Liver (tissue), 9 donors: ENCODE measurements around the gene BRD9. TPM values are rescaled to one million over a fixed set of nuclear protein-coding genes. Genes with fewer than 3 reads are reported as not detected.

Experiments used
- DNase-seq: peaks from one replicate; pipeline ENCODE4 v3.0.0-alpha.2; 2017; ENCODE audit warnings: low spot score
- H3K27ac ChIP-seq, 2 donors: one replicate each; pipeline ENCODE4 v1.7.0; 2013; ENCODE audit warnings: inconsistent platforms in 2 of 2, low read length in 2 of 2, control low read depth in 1 of 2, low read depth in 1 of 2, mild to moderate bottlenecking in 1 of 2
- H3K27me3 ChIP-seq, 4 donors: one replicate each; pipeline versions ENCODE4 v1.6.1 to v1.7.0; 2013; ENCODE audit warnings: low read length in 3 of 4, inconsistent platforms in 1 of 4, mild to moderate bottlenecking in 1 of 4, moderate library complexity in 1 of 4; ENCODE audit not compliant: control insufficient read depth in 4 of 4, insufficient read depth in 4 of 4
- H3K36me3 ChIP-seq, 4 donors: one replicate each; pipeline versions ENCODE4 v1.6.1 to v1.7.0; 2013; ENCODE audit warnings: low read length in 3 of 4, mild to moderate bottlenecking in 3 of 4, low read depth in 1 of 4, moderate library complexity in 1 of 4; ENCODE audit not compliant: control insufficient read depth in 4 of 4, insufficient read depth in 3 of 4
- H3K4me1 ChIP-seq, 4 donors: one replicate each; pipeline versions ENCODE4 v1.6.1 to v1.7.0; 2013; ENCODE audit warnings: low read length in 3 of 4, mild to moderate bottlenecking in 3 of 4, moderate library complexity in 1 of 4; ENCODE audit not compliant: control insufficient read depth in 4 of 4, insufficient read depth in 4 of 4
- H3K4me3 ChIP-seq, 3 donors: one replicate each; pipeline versions ENCODE4 v1.6.1 to v1.7.0; 2013; ENCODE audit warnings: low read length in 3 of 3, control low read depth in 1 of 3, low read depth in 1 of 3, mild to moderate bottlenecking in 1 of 3
- H3K9ac ChIP-seq, 2 donors: one replicate each; pipeline ENCODE4 v1.7.0; 2013; ENCODE audit warnings: low read length in 2 of 2, mild to moderate bottlenecking in 2 of 2, moderate library complexity in 2 of 2, control low read depth in 1 of 2, low read depth in 1 of 2
- H3K9me3 ChIP-seq, 4 donors: one replicate each; pipeline versions ENCODE4 v1.6.1 to v1.7.0; 2013; ENCODE audit warnings: low read length in 3 of 4; ENCODE audit not compliant: control insufficient read depth in 4 of 4
- ATF3 ChIP-seq: IDR thresholded peaks from 2 replicates; pipeline ENCODE4 v1.6.1; 2016; ENCODE audit warnings: antibody characterized with exemption
- CTCF ChIP-seq: fragments of 150-350 bp; IDR thresholded peaks from 2 replicates; pipeline ENCODE4 v1.5.1; 2017; ENCODE audit warnings: improper control_type of control experiment, low read depth, low read length; ENCODE audit not compliant: missing input control
- FOXA2 ChIP-seq: IDR thresholded peaks from 2 replicates; pipeline ENCODE4 v1.6.1; 2016; ENCODE audit warnings: antibody characterized with exemption
- GABPA ChIP-seq, 2 donors: IDR thresholded peaks in 1 of 2; conservative IDR thresholded peaks in 1 of 2; 2 replicates each; pipeline ENCODE4 v1.6.1; 2016; ENCODE audit warnings: antibody characterized with exemption in 2 of 2, mild to moderate bottlenecking in 1 of 2, moderate library complexity in 1 of 2
- HNF4A ChIP-seq, 2 donors: conservative IDR thresholded peaks; 2 replicates each; pipeline ENCODE4 v1.6.1; 2016; ENCODE audit warnings: antibody characterized with exemption in 2 of 2, mild to moderate bottlenecking in 2 of 2
- MAX ChIP-seq: IDR thresholded peaks from 2 replicates; pipeline ENCODE4 v1.6.1; 2016; ENCODE audit warnings: antibody characterized with exemption
- NR2F2 ChIP-seq: IDR thresholded peaks from 2 replicates; pipeline ENCODE4 v1.6.1; 2016; ENCODE audit warnings: antibody characterized with exemption
- RAD21 ChIP-seq, 2 donors: IDR thresholded peaks; 2 replicates each; pipeline ENCODE4 v1.6.1; 2016; ENCODE audit warnings: antibody characterized with exemption in 2 of 2, mild to moderate bottlenecking in 2 of 2
- RXRA ChIP-seq, 2 donors: IDR thresholded peaks; 2 replicates each; pipeline ENCODE4 v1.6.1; 2017 to 2018; ENCODE audit warnings: antibody characterized with exemption in 2 of 2, mild to moderate bottlenecking in 1 of 2
- SP1 ChIP-seq: IDR thresholded peaks from 2 replicates; pipeline ENCODE4 v1.6.1; 2018; ENCODE audit warnings: antibody characterized with exemption, mild to moderate bottlenecking
- TAF1 ChIP-seq: conservative IDR thresholded peaks from 2 replicates; pipeline ENCODE4 v1.6.1; 2016; ENCODE audit warnings: antibody characterized with exemption, mild to moderate bottlenecking
- YY1 ChIP-seq: IDR thresholded peaks from 2 replicates; pipeline ENCODE4 v1.6.1; 2016; ENCODE audit warnings: antibody characterized with exemption, mild to moderate bottlenecking
- WGBS: extraction: QIAGEN DNeasy Blood & Tissue Kit; methylation state at CpG from one replicate; pipeline ENCODE4 v1.1.7; 2013; 5-methylcytosine and 5-hydroxymethylcytosine counted together
- polyA plus RNA-seq, 2 donors: library from polyadenylated mRNA; stranded (reverse) in 1 of 2; unstranded in 1 of 2; fragments of 200-250 nt in 1 of 2; fragments of >200 nt in 1 of 2; fragmentation: Nextera tagmentation in 1 of 2; extraction: Ambion mirVana in 1 of 2; gene quantifications; one replicate each; pipeline versions ENCODE4 v1.2.1 to v1.2.3, GENCODE V29; 2013 to 2015
- total RNA-seq, 2 donors: library from RNA; depleted of rRNA; stranded (reverse); fragments of >200 nt; gene quantifications; one replicate each; pipeline ENCODE4 v1.2.3, GENCODE V29; 2014
- donor health status: healthy.
- donor health status: healthy.
- donor health status: healthy.
- donor health status: healthy.
- donor health status: healthy.

The BRD9 gene
- total and polyA plus RNA-seq, 4 donors, result 7.0 to 17.7 (median 9.5) TPM

GRCh38 chr5:851076-851475 is 41.5 kb downstream of the BRD9 start:
- no peaks in the 10 kb centered on the region for H3K36me3 ChIP-seq
- H3K4me1 ChIP-seq, result no peaks in the 10 kb centered on the region
- no peak overlapping the region for H3K9ac ChIP-seq
- 72% methylated on average over 19 of the region's 19 CpGs for WGBS
- no peak overlapping the region for H3K27ac ChIP-seq
- DNase-seq, result no peak
- no peaks in the 10 kb centered on the region for H3K27me3 ChIP-seq
- TF ChIP-seq YY1, result no peak
- TF ChIP-seq FOXA2, result no peak
- TF ChIP-seq RXRA (IDR thresholded peaks at IDR 0.05), result no peak
- no peak for TF ChIP-seq ATF3
- no peak for TF ChIP-seq SP1
- no peak for TF ChIP-seq MAX
- TF ChIP-seq CTCF, result no peak
- TF ChIP-seq GABPA (IDR thresholded peaks at IDR 0.05 in 1 of 2, conservative IDR thresholded peaks at IDR 0.05 in 1 of 2), result no peak
- no peak for TF ChIP-seq RAD21 (IDR thresholded peaks at IDR 0.05)
- TF ChIP-seq NR2F2, result no peak
- no peak overlapping the region for H3K4me3 ChIP-seq
- H3K9me3 ChIP-seq, result no peaks in the 10 kb centered on the region

- H3K27me3 ChIP-seq, result no peaks in the 10 kb centered on the region
- TF ChIP-seq HNF4A (conservative IDR thresholded peaks at IDR 0.05) (no peak), CTCF (no peak), SP1 (no peak)
- no peaks in the 10 kb centered on the region for H3K4me1 ChIP-seq
- WGBS, result 68% methylated on average over 27 of the region's 27 CpGs
- no peak within 1 kb of the TSS for H3K4me3 ChIP-seq
- no peaks in the 10 kb centered on the region for H3K9me3 ChIP-seq
- H3K36me3 ChIP-seq, result no peaks in the 10 kb centered on the region
- H3K27ac ChIP-seq, result no peak within 1 kb of the TSS
- no peak for DNase-seq
- H3K9ac ChIP-seq, result no peak within 1 kb of the TSS
Observed at GRCh38 chr5:850511-851006, 42.0 kb downstream of the BRD9 start, which contains the start of gene ZDHHC11. ZDHHC11 (minus strand) TSS chr5:850986; CDS start chr5:850602, 384 bp downstream.

- H3K4me1 ChIP-seq, result no peaks in the 10 kb centered on the region
- WGBS, result 84% methylated on average over 20 of the region's 20 CpGs
- no peaks in the 10 kb centered on the region for H3K27me3 ChIP-seq
- no peak overlapping the region for H3K27ac ChIP-seq
- no peaks in the 10 kb centered on the region for H3K9me3 ChIP-seq
- DNase-seq, result no peak
- no peaks in the 10 kb centered on the region for H3K36me3 ChIP-seq
- no peak overlapping the region for H3K4me3 ChIP-seq
- no peak for TF ChIP-seq ATF3
- TF ChIP-seq HNF4A (conservative IDR thresholded peaks at IDR 0.05), result no peak
- TF ChIP-seq CTCF, result no peak
- TF ChIP-seq YY1, result no peak
- no peak for TF ChIP-seq GABPA (IDR thresholded peaks at IDR 0.05 in 1 of 2, conservative IDR thresholded peaks at IDR 0.05 in 1 of 2)
- no peak for TF ChIP-seq RXRA (IDR thresholded peaks at IDR 0.05)
- no peak for TF ChIP-seq RAD21 (IDR thresholded peaks at IDR 0.05)
- no peak for TF ChIP-seq TAF1
- no peak for TF ChIP-seq NR2F2
- H3K9ac ChIP-seq, result no peak overlapping the region
Observed at GRCh38 chr5:849651-850301, 42.8 kb downstream of the BRD9 start.
